ENCODE measurements around the gene MRPL39. TPM values are rescaled to one million over a fixed set of nuclear protein-coding genes. Genes with fewer than 3 reads are reported as not detected.

The MRPL39 gene
- 19.9 and 25.1 TPM in 2 replicates for total RNA-seq

DNA sequence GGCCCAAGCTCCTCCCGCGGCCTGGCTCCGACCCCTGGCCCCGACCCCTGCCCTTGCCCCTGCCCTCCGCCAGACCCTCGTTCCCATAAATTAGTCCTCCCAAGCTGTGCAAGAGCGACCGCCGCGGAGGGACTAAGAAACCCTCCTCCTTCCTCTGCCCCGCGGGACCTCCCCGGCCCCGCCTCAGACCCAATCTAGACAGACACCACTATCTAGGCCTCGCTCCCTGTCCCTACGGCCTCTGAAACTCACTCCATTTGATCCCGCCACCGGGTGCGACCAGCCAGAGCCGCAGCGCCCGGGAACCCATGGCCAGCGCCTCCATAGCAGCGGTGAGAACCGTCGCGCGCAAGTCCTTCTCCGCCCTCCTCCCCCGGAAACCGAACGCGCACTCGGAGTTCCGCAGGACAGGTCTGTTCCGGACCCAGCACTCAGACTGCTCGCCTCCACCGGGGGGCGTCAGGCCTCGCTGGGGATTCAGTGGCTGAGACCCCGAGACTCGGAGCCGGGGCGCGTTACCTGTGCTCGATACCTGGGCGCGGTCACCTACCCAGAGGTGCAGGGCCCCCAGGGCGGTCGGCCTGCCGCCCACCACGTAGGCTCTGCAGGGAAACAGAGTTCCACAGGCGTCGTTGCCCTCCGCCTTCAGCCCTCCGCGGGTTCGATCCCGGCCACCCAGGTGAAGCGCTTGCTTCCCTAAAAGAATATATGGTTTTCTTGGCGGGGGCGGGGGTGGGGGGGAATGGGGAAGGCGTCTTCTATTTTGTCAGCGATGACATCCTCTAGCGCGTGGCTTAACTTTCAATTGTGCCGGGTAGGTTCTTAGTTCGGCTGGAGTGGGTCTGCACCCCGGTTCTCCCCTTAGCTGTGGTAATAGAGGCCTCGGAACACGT lies at the start of gene MRPL39:
MRPL39 (minus strand) TSS at position 331 of the 893 bp plus-strand sequence; CDS start at position 325, 6 bp downstream.

GRCh38 chr21:25638660-25639550 lies 31.6 kb upstream of the MRPL39 start, which contains the start of gene JAM2:
JAM2 (plus strand) TSS chr21:25639258; CDS start chr21:25639822, 564 bp downstream.

Other genes starting within 250 kb of the MRPL39 start
- under 0.01 TPM in 1 of 2 replicates, not detected in the other for gene JAM2, start 31.8 kb upstream of the MRPL39 start, total RNA-seq
- 38.9 and 46.7 TPM in 2 replicates for gene ATP5PF, start 127.4 kb upstream of the MRPL39 start, total RNA-seq
- 36.5 and 43.5 TPM in 2 replicates for gene GABPA, start 127.5 kb upstream of the MRPL39 start, total RNA-seq

Data from dermis lymphatic vessel endothelial cell (primary cell).